Gastroesophageal sphincter (tissue), 3 donors: ENCODE data around the gene TRPC4AP.

Experiments used
- CTCF ChIP-seq, 4 experiments: fragments of 200-600 bp in 2 of 4; fragments of 450-650 bp in 2 of 4; sonication (generic) in 1 of 4; IDR thresholded peaks; one replicate each; pipeline ENCODE4 v1.5.1; 2017 to 2019; ENCODE audit warnings: antibody characterized with exemption in 4 of 4, mild to moderate bottlenecking in 2 of 4, moderate library complexity in 2 of 4
- EP300 ChIP-seq: sonication (generic); formaldehyde crosslinking; IDR thresholded peaks from one replicate; pipeline ENCODE4 v1.6.1; 2017; ENCODE audit warnings: antibody characterized with exemption, mild to moderate bottlenecking
- POLR2A ChIP-seq, 2 donors: fragments of 450-650 bp; IDR thresholded peaks; one replicate each; pipeline ENCODE4 v1.6.1; 2017; ENCODE audit warnings: antibody characterized with exemption in 2 of 2, mild to moderate bottlenecking in 2 of 2, moderate library complexity in 1 of 2
- POLR2AphosphoS5 ChIP-seq: sonication (generic); formaldehyde crosslinking; IDR thresholded peaks from one replicate; pipeline ENCODE4 v1.6.1; 2017; ENCODE audit warnings: antibody characterized with exemption

- TF ChIP-seq POLR2AphosphoS5 (no peak), CTCF (IDR thresholded peaks at IDR 0.05) (no peak), POLR2A (IDR thresholded peaks at IDR 0.05) (no peak), EP300 (no peak)
These were observed 85.2 kb downstream of the TRPC4AP start for GRCh38 chr20:35007413-35007812.
